HepG2 (cell line): ENCODE results near the gene MED9. TPM values are rescaled to one million over a fixed set of nuclear protein-coding genes. Genes with fewer than 3 reads are reported as not detected.

ENCODE experiments used
- ATAC-seq: fragments of 200-7000 bp; cut with Tn5 transposase; 3 replicates; pipeline ENCODE4 v1.9.1; 2020; ENCODE audit warnings: mild to moderate bottlenecking, moderate library complexity
- BruUV-seq: library from RNA; stranded (reverse); fragments of 400-500 nt; replicated peaks from 2 replicates; lab custom pipeline; 2021; lab: Mats Ljungman, UMichigan
- CTCF ChIA-PET: fragments of 300-600 bp; formaldehyde crosslinking; extraction: SDS; loops from one replicate; lab custom pipeline; 2021; ENCODE audit warnings: low total read pairs, inconsistent platforms, low intra/inter-chr PET ratio; lab: Yijun Ruan, JAX
- POLR2A ChIA-PET: fragments of 350-600 bp; sonication (Branson Sonifier 250); formaldehyde crosslinking; loops from one replicate; lab custom pipeline; 2020; ENCODE audit warnings: antibody characterized with exemption, inconsistent platforms; lab: Yijun Ruan, JAX
- DNase-seq: peaks from one replicate; pipeline ENCODE4 v3.0.0-alpha.2; 2015; ENCODE audit warnings: low spot score
- FAIRE-seq: peaks from 3 replicates; lab custom pipeline; 2011; peaks lifted over from hg19 to GRCh38; lab: Jason Lieb, UNC
- H2AFZ ChIP-seq: one replicate; pipeline ENCODE4 v1.6.1; 2011; ENCODE audit warnings: low read length, inconsistent platforms
- H3K27ac ChIP-seq: fragments of 300-600 bp; 3 replicates; pipeline ENCODE4 v1.8.0; 2011; ENCODE audit warnings: mixed run types, mild to moderate bottlenecking, mixed read lengths, low read length, inconsistent platforms; ENCODE audit not compliant: insufficient read depth; ENCODE audit errors: extremely low read length
- H3K27me3 ChIP-seq, 2 experiments: fragments of 200-600 bp in 1 of 2; 2 replicates in 1 of 2; 3 replicates in 1 of 2; pipeline versions ENCODE4 v1.6.0 to v1.8.0; 2011; ENCODE audit warnings: low read length in 2 of 2, mild to moderate bottlenecking in 2 of 2, moderate library complexity in 2 of 2, inconsistent platforms in 1 of 2; ENCODE audit not compliant: insufficient read depth in 2 of 2, control insufficient read depth in 1 of 2
- H3K36me3 ChIP-seq, 2 experiments: fragments of 200-600 bp in 1 of 2; replicated peaks in 1 of 2; 2 replicates in 1 of 2; 3 replicates in 1 of 2; pipeline versions ENCODE4 v1.5.1 to v1.8.0; 2011; ENCODE audit warnings: low read length in 2 of 2, inconsistent platforms in 1 of 2; ENCODE audit not compliant: insufficient read depth in 2 of 2, control insufficient read depth in 1 of 2
- H3K4me1 ChIP-seq: 2 replicates; pipeline ENCODE4 v1.5.1; 2012; ENCODE audit warnings: low read length, inconsistent platforms; ENCODE audit not compliant: insufficient read depth
- H3K4me2 ChIP-seq: 2 replicates; pipeline ENCODE4 v1.6.0; 2011; ENCODE audit warnings: low read depth, low read length, inconsistent platforms
- H3K4me3 ChIP-seq, 3 experiments: fragments of 200-600 bp in 1 of 3; sonication (generic), shearing (Covaris generic) in 1 of 3; replicated peaks in 1 of 3; 2 replicates each; pipeline ENCODE4 v1.5.1; 2011 to 2016; ENCODE audit warnings: low read length in 3 of 3, inconsistent platforms in 2 of 3, low read depth in 2 of 3, mild to moderate bottlenecking in 2 of 3, control low read depth in 1 of 3, mixed read lengths in 1 of 3; ENCODE audit not compliant: insufficient read depth in 1 of 3
- H3K79me2 ChIP-seq: one replicate; pipeline ENCODE4 v1.6.1; 2011; ENCODE audit warnings: low read length, inconsistent platforms; ENCODE audit not compliant: insufficient read depth
- H3K9ac ChIP-seq: 2 replicates; pipeline ENCODE4 v1.6.0; 2011; ENCODE audit warnings: mild to moderate bottlenecking, low read depth, low read length, inconsistent platforms; ENCODE audit not compliant: insufficient read depth
- H3K9me3 ChIP-seq: 2 replicates; pipeline ENCODE4 v1.5.1; 2012; ENCODE audit warnings: mild to moderate bottlenecking, low read length
- H4K20me1 ChIP-seq: 2 replicates; pipeline ENCODE4 v1.6.0; 2011; ENCODE audit warnings: inconsistent platforms, mild to moderate bottlenecking, low read length, moderate library complexity; ENCODE audit not compliant: insufficient read depth
- HNRNPL ChIP-seq: fragments of 200-400 bp; formaldehyde crosslinking; IDR thresholded peaks from 2 replicates; pipeline ENCODE4 v1.6.1; 2017; ENCODE audit warnings: mild to moderate bottlenecking, low read depth, low read length
- JARID2 ChIP-seq: sonication (generic); formaldehyde crosslinking; IDR thresholded peaks from 2 replicates; pipeline ENCODE4 v1.8.1; 2023; ENCODE audit warnings: missing genetic modification reagents, inconsistent platforms; ENCODE audit not compliant: insufficient replicate concordance
- NKX3-1 ChIP-seq: sonication (generic); formaldehyde crosslinking; IDR thresholded peaks from 2 replicates; pipeline ENCODE4 v1.5.0; 2020; ENCODE audit warnings: missing genetic modification reagents
- TOPORS ChIP-seq: sonication (generic); formaldehyde crosslinking; IDR thresholded peaks from 2 replicates; pipeline ENCODE4 v1.8.0; 2023; ENCODE audit warnings: mild to moderate bottlenecking, missing genetic modification reagents
- ZBTB7A ChIP-seq: sonication (generic); formaldehyde crosslinking; IDR thresholded peaks from 2 replicates; pipeline ENCODE4 v1.8.0; 2022; ENCODE audit warnings: mild to moderate bottlenecking, missing genetic modification reagents
- ZMYM2 ChIP-seq: sonication (generic); formaldehyde crosslinking; IDR thresholded peaks from 2 replicates; pipeline ENCODE4 v1.8.0; 2022; ENCODE audit warnings: mild to moderate bottlenecking, missing genetic modification reagents
- ZNF17 ChIP-seq: sonication (generic); formaldehyde crosslinking; IDR thresholded peaks from 2 replicates; pipeline ENCODE4 v1.5.0; 2020; ENCODE audit warnings: mild to moderate bottlenecking, missing genetic modification reagents
- ZNF367 ChIP-seq: sonication (generic); formaldehyde crosslinking; IDR thresholded peaks from 2 replicates; pipeline ENCODE4 v1.4.0; 2020; ENCODE audit warnings: missing genetic modification reagents, borderline replicate concordance
- ZNF496 ChIP-seq: sonication (generic); formaldehyde crosslinking; IDR thresholded peaks from 2 replicates; pipeline ENCODE4 v1.8.1; 2023; ENCODE audit warnings: mild to moderate bottlenecking, moderate library complexity, missing genetic modification reagents; ENCODE audit not compliant: insufficient replicate concordance
- ZNF567 ChIP-seq: sonication (generic); formaldehyde crosslinking; IDR thresholded peaks from 2 replicates; pipeline ENCODE4 v1.8.1; 2023; ENCODE audit warnings: mild to moderate bottlenecking, missing genetic modification reagents, borderline replicate concordance
- ZNF720 ChIP-seq: sonication (generic); formaldehyde crosslinking; IDR thresholded peaks from 2 replicates; pipeline ENCODE4 v1.4.0; 2020; ENCODE audit warnings: missing genetic modification reagents
- WGBS: methylation state at CpG from one replicate; pipeline ENCODE4 v1.1.6; 2017; ENCODE audit warnings: low lambda C conversion rate; 5-methylcytosine and 5-hydroxymethylcytosine counted together
- in situ Hi-C: cut with HindIII; loops from 2 replicates; pipeline ENCODE4 v1.10.0; 2017; ENCODE audit warnings: low pct_unique_long_range_greater_than_20kb; ENCODE audit not compliant: extremely low pct_ligation_motif_present
- intact Hi-C: fragments of 100-400 bp; cut with micrococcal nuclease; formaldehyde crosslinking; loops from one replicate; pipeline ENCODE4 v1.10.0; 2022; ENCODE audit not compliant: unreplicated experiment
- polyA plus RNA-seq, 8 experiments: library from polyadenylated mRNA; depleted of rRNA in 3 of 8; stranded (reverse) in 7 of 8; unstranded in 1 of 8; fragments of >200 nt; fragmentation: Illumina TruSeq in 4 of 8; extraction: Trizol in 4 of 8; gene quantifications; 2 replicates each; pipeline versions ENCODE4 v1.2.1 to v1.2.3, GENCODE V29; 2011 to 2016; ENCODE audit warnings: low read depth in 4 of 8, missing spikeins in 1 of 8, mixed read lengths in 1 of 8; ENCODE audit not compliant: insufficient read depth in 1 of 8
- total RNA-seq, 5 experiments: library from RNA; depleted of rRNA; stranded (reverse); fragments of >200 nt; fragmentation: Illumina TruSeq; extraction: Trizol; gene quantifications; 2 replicates each; pipeline ENCODE4 v1.2.3, GENCODE V29; 2016; ENCODE audit warnings: low read depth in 1 of 5
- TF ChIP-seq, protein P1 (sequence below): sonication (generic); formaldehyde crosslinking; IDR thresholded peaks from 2 replicates; pipeline ENCODE4 v1.5.0; 2020; ENCODE audit warnings: missing genetic modification reagents
- TF ChIP-seq, protein P2 (sequence below): sonication (generic); formaldehyde crosslinking; conservative IDR thresholded peaks from 2 replicates; pipeline ENCODE4 v1.5.0; 2020; ENCODE audit warnings: missing genetic modification reagents
- TF ChIP-seq, protein P3 (sequence below): sonication (generic); formaldehyde crosslinking; IDR thresholded peaks from 2 replicates; pipeline ENCODE4 v1.5.0; 2020; ENCODE audit warnings: missing genetic modification reagents

Gene MED9
- total and polyA plus RNA-seq, 2 of the 13 experiments (the other 11 are each of a cell fraction or from before 2014, with no cell fraction given): 11.9 to 15.1 TPM

DNA sequence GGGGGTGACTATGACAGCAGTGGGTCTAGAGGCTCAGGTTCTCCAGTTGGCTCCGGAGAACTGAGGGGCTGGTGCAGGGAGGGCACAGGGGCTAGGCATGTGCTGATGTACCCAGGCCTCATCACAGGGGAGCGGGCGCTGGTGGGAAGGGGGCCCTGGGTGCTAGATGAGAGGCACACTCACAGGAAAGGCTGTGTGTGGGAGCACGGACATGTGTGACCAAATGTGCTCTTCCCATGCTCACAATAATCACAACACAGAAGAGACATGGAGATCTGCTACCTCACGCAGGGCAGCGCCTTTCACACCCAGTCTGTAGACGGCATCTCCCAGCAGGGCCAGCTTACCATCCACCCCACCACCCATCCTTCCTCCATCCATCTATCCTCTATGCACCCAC, 36.8 kb downstream of the MED9 start:
- POLR2A ChIA-PET: no interaction called here
- no peak for FAIRE-seq
- Histone ChIP-seq H3K27me3 (no peaks in the 10 kb centered on the region), H3K4me3 (no peak overlapping the region), H3K79me2 (no peaks in the 10 kb centered on the region), H3K4me2 (no peak overlapping the region), H3K36me3 (peaks cover 0 to 3% of the 10 kb centered on the region in 2 experiments; a peak in 1 of 5 replicates), H3K9me3 (no peaks in the 10 kb centered on the region), H3K27ac (no peak overlapping the region), H2AFZ (no peak overlapping the region), H3K4me1 (no peaks in the 10 kb centered on the region), H3K9ac (no peak overlapping the region), H4K20me1 (no peaks in the 10 kb centered on the region)
- 90% methylated on average over 4 of the region's 7 CpGs for WGBS
- DNase-seq: no peak
- no TSS peak for BruUV-seq
- TF ChIP-seq, protein P1, sequence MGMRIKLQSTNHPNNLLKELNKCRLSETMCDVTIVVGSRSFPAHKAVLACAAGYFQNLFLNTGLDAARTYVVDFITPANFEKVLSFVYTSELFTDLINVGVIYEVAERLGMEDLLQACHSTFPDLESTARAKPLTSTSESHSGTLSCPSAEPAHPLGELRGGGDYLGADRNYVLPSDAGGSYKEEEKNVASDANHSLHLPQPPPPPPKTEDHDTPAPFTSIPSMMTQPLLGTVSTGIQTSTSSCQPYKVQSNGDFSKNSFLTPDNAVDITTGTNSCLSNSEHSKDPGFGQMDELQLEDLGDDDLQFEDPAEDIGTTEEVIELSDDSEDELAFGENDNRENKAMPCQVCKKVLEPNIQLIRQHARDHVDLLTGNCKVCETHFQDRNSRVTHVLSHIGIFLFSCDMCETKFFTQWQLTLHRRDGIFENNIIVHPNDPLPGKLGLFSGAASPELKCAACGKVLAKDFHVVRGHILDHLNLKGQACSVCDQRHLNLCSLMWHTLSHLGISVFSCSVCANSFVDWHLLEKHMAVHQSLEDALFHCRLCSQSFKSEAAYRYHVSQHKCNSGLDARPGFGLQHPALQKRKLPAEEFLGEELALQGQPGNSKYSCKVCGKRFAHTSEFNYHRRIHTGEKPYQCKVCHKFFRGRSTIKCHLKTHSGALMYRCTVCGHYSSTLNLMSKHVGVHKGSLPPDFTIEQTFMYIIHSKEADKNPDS (CRISPR knock-in tag): no peak
- no peak for TF ChIP-seq ZNF367
- TF ChIP-seq NKX3-1 (CRISPR knock-in tag): no peak
- ATAC-seq: no peak
- in situ Hi-C loops (no loop called here), intact Hi-C loops (no loop called here)
- CTCF ChIA-PET: no interaction called here

DNA sequence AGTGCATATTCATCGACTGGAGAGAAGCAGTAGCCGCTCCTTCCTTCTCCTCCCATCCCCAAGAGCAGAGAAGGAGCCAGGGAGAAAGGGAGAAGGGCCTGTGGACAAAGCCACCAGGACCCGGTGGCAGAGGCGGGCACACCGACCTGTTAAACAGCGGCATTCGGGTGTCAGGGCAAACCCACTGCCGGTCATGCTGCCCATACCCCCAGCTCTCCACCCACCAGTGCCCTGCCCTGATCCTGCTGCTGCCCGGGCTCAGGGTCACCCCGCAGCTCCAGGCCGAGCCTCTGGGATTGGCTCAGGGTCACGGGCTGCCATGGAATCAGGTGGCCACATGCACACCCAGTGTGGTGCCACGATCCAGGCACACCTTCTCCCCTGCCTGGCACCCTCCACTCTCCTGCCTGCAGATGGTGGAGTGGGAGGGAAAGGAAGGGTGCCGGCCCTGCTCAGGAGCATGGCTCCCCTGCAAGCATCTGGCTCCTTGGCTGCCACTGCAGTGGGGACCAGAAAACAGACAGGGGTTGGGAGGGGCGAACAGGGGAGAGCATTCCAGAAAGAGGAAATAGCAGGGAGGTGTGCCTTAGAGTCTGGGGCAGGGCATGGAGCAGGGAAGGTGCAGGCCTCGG, 37.7 kb downstream of the MED9 start:
- POLR2A ChIA-PET: no interaction called here
- BruUV-seq: no TSS peak
- no peaks in the 10 kb centered on the region for H3K9me3 ChIP-seq
- ATAC-seq (no peak), DNase-seq (no peak), FAIRE-seq (no peak)
- no peaks in the 10 kb centered on the region for H3K4me1 ChIP-seq
- peaks cover 0 to 3% of the 10 kb centered on the region in 2 experiments; a peak in 2 of 5 replicates for H3K36me3 ChIP-seq
- intact Hi-C loops (no loop called here), in situ Hi-C loops (no loop called here)
- no peaks in the 10 kb centered on the region for H4K20me1 ChIP-seq
- 90% methylated on average over 14 of the region's 16 CpGs for WGBS
- H2AFZ ChIP-seq: no peak overlapping the region
- no peak overlapping the region for H3K4me2 ChIP-seq
- no peak overlapping the region for H3K4me3 ChIP-seq
- no peak overlapping the region for H3K9ac ChIP-seq
- no peaks in the 10 kb centered on the region for H3K79me2 ChIP-seq
- CTCF ChIA-PET: no interaction called here
- no peak overlapping the region for H3K27ac ChIP-seq
- H3K27me3 ChIP-seq: no peaks in the 10 kb centered on the region
- TF ChIP-seq, protein P2, sequence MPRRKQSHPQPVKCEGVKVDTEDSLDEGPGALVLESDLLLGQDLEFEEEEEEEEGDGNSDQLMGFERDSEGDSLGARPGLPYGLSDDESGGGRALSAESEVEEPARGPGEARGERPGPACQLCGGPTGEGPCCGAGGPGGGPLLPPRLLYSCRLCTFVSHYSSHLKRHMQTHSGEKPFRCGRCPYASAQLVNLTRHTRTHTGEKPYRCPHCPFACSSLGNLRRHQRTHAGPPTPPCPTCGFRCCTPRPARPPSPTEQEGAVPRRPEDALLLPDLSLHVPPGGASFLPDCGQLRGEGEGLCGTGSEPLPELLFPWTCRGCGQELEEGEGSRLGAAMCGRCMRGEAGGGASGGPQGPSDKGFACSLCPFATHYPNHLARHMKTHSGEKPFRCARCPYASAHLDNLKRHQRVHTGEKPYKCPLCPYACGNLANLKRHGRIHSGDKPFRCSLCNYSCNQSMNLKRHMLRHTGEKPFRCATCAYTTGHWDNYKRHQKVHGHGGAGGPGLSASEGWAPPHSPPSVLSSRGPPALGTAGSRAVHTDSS (CRISPR knock-in tag): no peak
- no peak for TF ChIP-seq ZMYM2 (CRISPR knock-in tag)
- TF ChIP-seq ZBTB7A: no peak
- no peak for TF ChIP-seq ZNF720 (CRISPR knock-in tag)
- no peak for TF ChIP-seq TOPORS
- TF ChIP-seq, protein P3, sequence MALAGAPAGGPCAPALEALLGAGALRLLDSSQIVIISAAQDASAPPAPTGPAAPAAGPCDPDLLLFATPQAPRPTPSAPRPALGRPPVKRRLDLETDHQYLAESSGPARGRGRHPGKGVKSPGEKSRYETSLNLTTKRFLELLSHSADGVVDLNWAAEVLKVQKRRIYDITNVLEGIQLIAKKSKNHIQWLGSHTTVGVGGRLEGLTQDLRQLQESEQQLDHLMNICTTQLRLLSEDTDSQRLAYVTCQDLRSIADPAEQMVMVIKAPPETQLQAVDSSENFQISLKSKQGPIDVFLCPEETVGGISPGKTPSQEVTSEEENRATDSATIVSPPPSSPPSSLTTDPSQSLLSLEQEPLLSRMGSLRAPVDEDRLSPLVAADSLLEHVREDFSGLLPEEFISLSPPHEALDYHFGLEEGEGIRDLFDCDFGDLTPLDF: no peak
- no peak for TF ChIP-seq HNRNPL
- no peak for TF ChIP-seq ZNF567 (CRISPR knock-in tag)
- TF ChIP-seq JARID2 (CRISPR knock-in tag): no peak
- TF ChIP-seq ZNF496 (CRISPR knock-in tag): no peak
- TF ChIP-seq ZNF17: no peak
